ENCODE data around the gene SNX13. TPM values are rescaled to one million over a fixed set of nuclear protein-coding genes. Genes with fewer than 3 reads are reported as not detected.

SNX13 gene, protein sequence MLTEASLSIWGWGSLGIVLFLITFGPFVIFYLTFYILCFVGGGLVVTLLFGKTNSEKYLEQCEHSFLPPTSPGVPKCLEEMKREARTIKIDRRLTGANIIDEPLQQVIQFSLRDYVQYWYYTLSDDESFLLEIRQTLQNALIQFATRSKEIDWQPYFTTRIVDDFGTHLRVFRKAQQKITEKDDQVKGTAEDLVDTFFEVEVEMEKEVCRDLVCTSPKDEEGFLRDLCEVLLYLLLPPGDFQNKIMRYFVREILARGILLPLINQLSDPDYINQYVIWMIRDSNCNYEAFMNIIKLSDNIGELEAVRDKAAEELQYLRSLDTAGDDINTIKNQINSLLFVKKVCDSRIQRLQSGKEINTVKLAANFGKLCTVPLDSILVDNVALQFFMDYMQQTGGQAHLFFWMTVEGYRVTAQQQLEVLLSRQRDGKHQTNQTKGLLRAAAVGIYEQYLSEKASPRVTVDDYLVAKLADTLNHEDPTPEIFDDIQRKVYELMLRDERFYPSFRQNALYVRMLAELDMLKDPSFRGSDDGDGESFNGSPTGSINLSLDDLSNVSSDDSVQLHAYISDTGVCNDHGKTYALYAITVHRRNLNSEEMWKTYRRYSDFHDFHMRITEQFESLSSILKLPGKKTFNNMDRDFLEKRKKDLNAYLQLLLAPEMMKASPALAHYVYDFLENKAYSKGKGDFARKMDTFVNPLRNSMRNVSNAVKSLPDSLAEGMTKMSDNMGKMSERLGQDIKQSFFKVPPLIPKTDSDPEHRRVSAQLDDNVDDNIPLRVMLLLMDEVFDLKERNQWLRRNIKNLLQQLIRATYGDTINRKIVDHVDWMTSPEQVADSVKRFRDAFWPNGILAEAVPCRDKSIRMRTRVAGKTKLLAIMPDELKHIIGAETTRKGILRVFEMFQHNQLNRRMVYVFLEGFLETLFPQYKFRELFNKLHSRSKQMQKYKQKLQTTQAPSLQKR
- total RNA-seq: 10 to 100 TPM; 43.8 to 80.9 (median 52.0) TPM
- polyA plus RNA-seq: 10 to 100 TPM in 2 of 3 donors, 1 to 10 TPM in 1; 9.6 to 12.1 (median 10.2) TPM

DNA sequence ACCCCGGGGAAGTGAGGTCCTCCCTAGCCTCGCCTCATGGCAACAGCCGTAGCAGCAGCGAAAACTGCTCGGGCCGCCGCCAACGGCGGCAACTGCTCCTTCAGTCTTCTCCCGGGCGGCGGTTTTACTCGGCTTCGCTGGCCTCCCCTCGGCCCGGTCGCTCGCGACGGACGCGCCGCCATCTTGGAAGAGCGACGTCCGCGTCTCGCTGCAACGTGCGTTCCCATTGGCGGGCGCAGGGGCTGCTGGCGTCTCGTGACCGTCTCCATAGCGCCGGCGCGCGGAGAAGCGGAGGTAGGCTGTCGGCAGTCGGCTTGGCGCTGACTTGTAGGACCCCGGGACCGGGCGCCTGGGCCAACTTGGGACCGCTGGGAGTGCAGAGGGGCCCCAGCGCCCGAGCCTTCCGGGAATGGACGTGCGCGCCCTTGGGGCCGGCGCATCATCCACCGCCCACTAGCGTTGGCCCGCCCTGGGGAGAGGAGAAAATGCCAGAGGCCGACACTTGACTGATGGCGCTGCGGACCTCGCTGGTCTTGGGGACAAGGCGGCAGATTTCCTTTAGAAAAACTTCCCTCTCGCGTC is at the start of gene SNX13:
Gene SNX13 (minus strand): TSS at position 193 of the 582 bp plus-strand sequence. CDS start 199 bp downstream, outside the sequence.
- Histone ChIP-seq H3K4me1 (peaks cover 0 to 38% (median 25%) of the 10 kb centered on the region in 4 donors), H3K9me3 (no peaks in the 10 kb centered on the region), H3K27ac (peak within 1 kb of the TSS; percentile 89 to 97 (median 96)), H3K27me3 (no peaks in the 10 kb centered on the region), H3K36me3 (no peaks in the 10 kb centered on the region), H3K4me3 (peak within 1 kb of the TSS; percentile 70 to 91 (median 78))
- peak; percentile 95 for DNase-seq
- intact Hi-C loops (cut with DNase I): no loop called here
- WGBS, 2 donors: 0% methylated on average over 66 of the region's 66 CpGs
- TF ChIP-seq CTCF (IDR thresholded peaks at IDR 0.05) (peak in 1 of 4 experiments; percentile 23), POLR2A (IDR thresholded peaks at IDR 0.05) (peak; percentile 42 to 69), EP300 (IDR thresholded peaks at IDR 0.05) (no peak), POLR2AphosphoS5 (IDR thresholded peaks at IDR 0.05) (peak; percentile 82 to 94 (median 92))

- no peak for TF ChIP-seq POLR2A (IDR thresholded peaks at IDR 0.05)
- TF ChIP-seq POLR2AphosphoS5 (IDR thresholded peaks at IDR 0.05): no peak
- TF ChIP-seq EP300 (IDR thresholded peaks at IDR 0.05): no peak
- no peak for TF ChIP-seq CTCF (IDR thresholded peaks at IDR 0.05)
- H3K36me3 ChIP-seq: no peaks in the 10 kb centered on the region
- H3K27me3 ChIP-seq: no peaks in the 10 kb centered on the region
- 59 to 82% methylated on average over 5 of the region's 5 CpGs for WGBS, 2 donors
- H3K27ac ChIP-seq: no peak overlapping the region
- peaks cover 0 to 11% (median 8%) of the 10 kb centered on the region in 4 donors for H3K4me1 ChIP-seq
- intact Hi-C loops (cut with DNase I): no loop called here
- no peaks in the 10 kb centered on the region for H3K9me3 ChIP-seq
- no peak for DNase-seq
- no peak overlapping the region for H3K4me3 ChIP-seq
Measured at GRCh38 chr7:17989546-17989945, 49.3 kb upstream of the SNX13 start.

DNA sequence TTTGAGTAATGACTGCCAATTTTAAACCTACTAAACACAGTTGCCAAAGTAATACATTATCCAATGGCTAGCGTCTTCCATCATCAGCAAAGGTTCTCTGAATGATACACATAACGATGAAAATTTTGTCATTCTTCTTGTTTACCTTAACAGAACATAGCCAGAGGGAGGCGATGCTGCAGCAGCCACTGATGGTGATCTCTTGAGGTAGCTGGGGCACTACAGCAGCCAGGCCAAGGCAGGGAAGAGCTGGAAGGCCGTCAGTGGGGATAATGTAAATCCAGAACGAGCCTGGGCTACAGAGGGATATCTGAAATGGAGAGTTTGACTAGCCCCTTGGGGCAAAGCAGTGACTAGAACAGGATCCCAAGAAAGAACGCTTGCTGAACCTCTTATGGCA is 48.6 kb upstream of the SNX13 start:
- H3K36me3 ChIP-seq: no peaks in the 10 kb centered on the region

More for the DNA sequence above, 48.6 kb upstream of the SNX13 start:
- Histone ChIP-seq H3K27me3 (no peaks in the 10 kb centered on the region), H3K27ac (no peak overlapping the region), H3K4me3 (no peak overlapping the region), H3K9me3 (no peaks in the 10 kb centered on the region), H3K4me1 (peaks cover 0 to 11% (median 8%) of the 10 kb centered on the region in 4 donors)
- TF ChIP-seq POLR2AphosphoS5 (IDR thresholded peaks at IDR 0.05): no peak
- no peak for TF ChIP-seq EP300 (IDR thresholded peaks at IDR 0.05)
- no peak for TF ChIP-seq POLR2A (IDR thresholded peaks at IDR 0.05)
- no peak for TF ChIP-seq CTCF (IDR thresholded peaks at IDR 0.05)
- intact Hi-C loops (cut with DNase I): no loop called here
- no peak for DNase-seq
- 94 to 96% methylated on average over 6 of the region's 6 CpGs for WGBS, 2 donors

Data from sigmoid colon (tissue), 7 donors.